ENCODE data around the gene ZMYND8.

Gene ZMYND8

DNA sequence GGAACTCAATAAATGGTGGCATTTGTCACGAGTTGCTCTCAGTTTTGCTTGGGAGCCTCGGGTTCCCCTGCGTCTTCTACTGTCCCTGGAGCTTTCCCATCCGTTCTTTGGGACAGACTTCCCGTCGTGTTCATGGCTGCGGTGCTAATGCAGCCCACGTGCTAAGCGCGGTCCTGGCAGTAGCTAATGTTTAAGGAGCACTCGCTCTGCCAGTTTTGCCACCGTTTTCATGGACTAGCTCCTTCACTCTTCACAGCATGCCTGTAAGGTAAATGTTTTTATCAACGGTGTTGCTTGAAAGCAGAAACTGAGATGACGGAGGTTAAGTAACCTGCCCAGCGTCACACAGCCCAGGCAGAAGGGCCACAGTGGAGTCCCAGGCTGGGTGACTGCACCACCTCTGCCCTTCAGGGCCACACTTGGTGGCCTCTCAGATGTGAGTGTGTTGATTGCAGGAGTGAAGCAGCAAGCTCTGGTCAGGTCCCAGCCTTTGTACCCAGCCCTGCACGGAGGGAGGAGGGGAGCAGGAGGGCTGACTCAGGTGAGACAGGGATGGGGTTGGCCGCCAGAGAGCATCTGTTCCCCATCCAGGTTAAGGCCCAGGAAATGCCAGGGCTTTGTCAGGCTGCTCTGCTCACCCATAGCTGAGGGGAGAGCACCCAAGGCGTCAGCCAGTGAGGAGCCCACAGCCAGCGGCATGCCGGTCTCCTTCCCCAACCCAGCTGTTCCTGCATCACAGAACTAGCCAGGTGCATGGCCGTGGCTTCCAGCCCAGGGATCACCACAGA is 181.8 kb downstream of the ZMYND8 start:
- no peak for DNase-seq (ENCODE audit: low spot score)

DNA sequence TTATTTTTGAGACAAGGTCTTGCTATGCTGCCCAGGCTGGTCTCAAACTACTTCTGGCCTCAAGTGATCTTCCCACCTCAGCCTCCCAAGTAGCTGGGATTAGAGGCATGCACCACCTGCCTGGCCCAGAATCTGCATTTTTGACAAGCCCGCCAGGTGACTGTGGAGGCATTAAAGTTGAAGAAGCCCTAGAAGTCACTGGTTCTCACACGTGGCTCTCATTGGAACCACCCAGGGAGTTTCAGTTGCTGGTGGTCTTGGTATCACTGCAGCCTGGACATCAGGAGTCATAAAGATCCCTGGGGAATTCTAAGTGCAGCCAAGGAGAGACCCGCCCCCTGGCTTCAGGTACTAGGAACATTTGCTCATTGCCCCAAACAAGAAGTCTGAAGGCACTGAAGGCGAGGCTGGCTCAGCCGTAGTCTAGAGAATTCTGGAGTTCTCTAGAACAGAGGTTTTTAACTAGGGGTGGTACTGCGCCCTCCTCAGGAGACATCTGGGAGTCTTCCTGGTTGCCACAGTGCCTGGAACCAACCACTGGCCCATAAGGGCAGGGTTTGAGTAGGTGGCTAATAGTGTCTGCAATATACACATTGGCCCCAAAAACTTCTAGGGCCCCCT is 182.8 kb downstream of the ZMYND8 start:
- DNase-seq (ENCODE audit: low spot score) = no peak

DNA sequence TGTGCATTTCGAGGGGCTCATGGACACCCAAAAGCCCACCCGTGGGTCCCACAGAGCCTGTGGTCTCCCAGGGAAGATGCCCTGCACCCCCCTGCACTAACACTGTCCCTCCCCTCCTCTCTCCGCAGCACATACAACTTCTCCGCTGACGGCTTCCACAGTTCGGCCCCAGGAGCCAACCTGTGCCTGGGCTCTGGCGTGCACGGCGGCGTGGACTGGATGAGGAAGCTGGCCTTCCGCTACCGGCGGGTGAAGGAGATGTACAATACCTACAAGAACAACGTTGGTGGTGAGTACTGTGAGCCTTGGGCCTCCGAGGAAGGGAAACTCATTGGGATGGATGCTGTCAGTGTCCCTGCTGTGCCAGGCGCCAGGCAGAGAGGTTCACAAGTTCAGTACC is 183.9 kb downstream of the ZMYND8 start:
- no peak for DNase-seq (ENCODE audit: low spot score)

- no peak for DNase-seq (ENCODE audit: low spot score)
These were observed 188.7 kb downstream of the ZMYND8 start for GRCh38 chr20:47167846-47168245.

DNA sequence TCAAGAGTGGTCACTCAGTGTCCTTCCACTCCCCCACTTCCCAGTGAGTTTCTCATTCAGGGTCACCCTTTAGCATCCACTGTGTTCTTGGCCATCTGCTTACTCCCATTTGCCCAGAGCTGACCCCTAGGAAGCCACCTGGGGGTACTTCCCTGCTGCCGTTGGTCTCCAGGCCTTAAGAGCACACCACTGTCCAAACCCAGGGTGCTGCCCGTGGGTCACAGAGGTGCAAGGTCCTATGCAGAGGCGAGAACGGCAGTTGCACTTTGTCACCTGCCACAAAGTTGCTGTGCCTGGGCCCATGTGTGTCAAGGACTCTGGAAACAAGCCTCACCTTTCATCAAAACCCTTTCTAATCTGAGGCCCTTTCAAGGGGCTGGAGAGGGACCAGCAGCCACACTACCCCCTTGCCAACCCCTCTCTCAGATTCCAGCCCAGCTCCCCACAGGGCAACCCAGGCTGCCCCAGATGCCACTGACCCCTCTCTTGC is 191.1 kb downstream of the ZMYND8 start:
- DNase-seq (ENCODE audit: low spot score) = no peak

DNA sequence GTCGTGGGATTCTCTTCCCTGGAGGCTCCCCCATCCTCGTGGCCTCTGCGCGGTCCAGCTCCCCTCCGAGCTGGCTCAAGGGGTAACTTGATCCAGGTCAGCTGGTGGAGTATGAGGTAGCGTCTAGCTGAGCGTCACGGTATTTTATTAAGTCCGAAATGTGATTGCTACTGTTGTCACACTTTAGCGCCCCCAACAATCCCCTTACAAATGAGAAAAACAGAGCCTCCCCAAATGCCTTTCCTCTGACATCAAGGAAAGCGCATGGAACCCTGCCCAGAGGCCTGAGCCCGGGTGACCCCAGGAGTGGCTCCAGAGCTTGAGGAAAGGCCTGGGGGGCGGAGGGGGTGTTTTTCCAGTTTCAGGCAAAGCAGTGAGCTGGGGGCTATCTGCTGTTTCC is 192.4 kb downstream of the ZMYND8 start:
- no peak for DNase-seq (ENCODE audit: low spot score)

GRCh38 chr20:47161411-47161810 is 195.1 kb downstream of the ZMYND8 start:
- no peak for DNase-seq (ENCODE audit: low spot score)

- no peak for DNase-seq (ENCODE audit: low spot score)
These were observed 195.5 kb downstream of the ZMYND8 start for GRCh38 chr20:47160992-47161391.

GRCh38 chr20:47160240-47160639 is 196.3 kb downstream of the ZMYND8 start:
- no peak for DNase-seq (ENCODE audit: low spot score)

Data from hepatic stellate cell (primary cell).